ENCODE measurements around the gene PRR5.

Gene PRR5

DNA sequence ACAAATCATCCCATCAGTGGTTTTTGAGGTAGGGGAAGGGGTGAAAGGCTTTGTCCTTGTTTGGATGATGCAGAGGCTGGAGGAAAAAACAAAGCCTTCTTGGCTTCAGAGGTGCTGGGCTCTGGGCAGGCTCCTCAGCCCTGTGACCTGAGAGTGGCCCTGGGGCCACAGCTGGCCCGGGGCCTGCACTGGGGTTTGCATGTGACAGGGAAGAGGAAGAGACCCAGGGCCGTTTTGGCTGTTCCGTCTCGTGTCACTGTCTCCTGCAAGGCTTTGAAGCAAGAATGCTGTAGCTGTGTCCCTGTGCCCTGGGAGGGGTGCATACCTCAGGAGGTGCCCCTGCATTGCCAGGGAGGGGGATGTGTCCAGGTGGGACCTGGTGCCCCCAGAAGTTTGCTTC is 63.0 kb downstream of the PRR5 start:
- TF ChIP-seq, protein P1, sequence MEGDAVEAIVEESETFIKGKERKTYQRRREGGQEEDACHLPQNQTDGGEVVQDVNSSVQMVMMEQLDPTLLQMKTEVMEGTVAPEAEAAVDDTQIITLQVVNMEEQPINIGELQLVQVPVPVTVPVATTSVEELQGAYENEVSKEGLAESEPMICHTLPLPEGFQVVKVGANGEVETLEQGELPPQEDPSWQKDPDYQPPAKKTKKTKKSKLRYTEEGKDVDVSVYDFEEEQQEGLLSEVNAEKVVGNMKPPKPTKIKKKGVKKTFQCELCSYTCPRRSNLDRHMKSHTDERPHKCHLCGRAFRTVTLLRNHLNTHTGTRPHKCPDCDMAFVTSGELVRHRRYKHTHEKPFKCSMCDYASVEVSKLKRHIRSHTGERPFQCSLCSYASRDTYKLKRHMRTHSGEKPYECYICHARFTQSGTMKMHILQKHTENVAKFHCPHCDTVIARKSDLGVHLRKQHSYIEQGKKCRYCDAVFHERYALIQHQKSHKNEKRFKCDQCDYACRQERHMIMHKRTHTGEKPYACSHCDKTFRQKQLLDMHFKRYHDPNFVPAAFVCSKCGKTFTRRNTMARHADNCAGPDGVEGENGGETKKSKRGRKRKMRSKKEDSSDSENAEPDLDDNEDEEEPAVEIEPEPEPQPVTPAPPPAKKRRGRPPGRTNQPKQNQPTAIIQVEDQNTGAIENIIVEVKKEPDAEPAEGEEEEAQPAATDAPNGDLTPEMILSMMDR (IDR thresholded peaks at IDR 0.05; ENCODE audit: low read depth, low read length, missing control alignments): no peak
- Histone ChIP-seq H3K4me3 (ENCODE audit: low read depth, low read length) (no peak overlapping the region), H3K27ac (no peak overlapping the region), H3K36me3 (replicated peaks) (no peaks in the 10 kb centered on the region), H3K27me3 (replicated peaks) (no peaks in the 10 kb centered on the region)
- no peak for DNase-seq
- in situ Hi-C loops (cut with HindIII; ENCODE audit: low pct_ligation_motif_present, low sequenced_read_pairs): no loop called here

DNA sequence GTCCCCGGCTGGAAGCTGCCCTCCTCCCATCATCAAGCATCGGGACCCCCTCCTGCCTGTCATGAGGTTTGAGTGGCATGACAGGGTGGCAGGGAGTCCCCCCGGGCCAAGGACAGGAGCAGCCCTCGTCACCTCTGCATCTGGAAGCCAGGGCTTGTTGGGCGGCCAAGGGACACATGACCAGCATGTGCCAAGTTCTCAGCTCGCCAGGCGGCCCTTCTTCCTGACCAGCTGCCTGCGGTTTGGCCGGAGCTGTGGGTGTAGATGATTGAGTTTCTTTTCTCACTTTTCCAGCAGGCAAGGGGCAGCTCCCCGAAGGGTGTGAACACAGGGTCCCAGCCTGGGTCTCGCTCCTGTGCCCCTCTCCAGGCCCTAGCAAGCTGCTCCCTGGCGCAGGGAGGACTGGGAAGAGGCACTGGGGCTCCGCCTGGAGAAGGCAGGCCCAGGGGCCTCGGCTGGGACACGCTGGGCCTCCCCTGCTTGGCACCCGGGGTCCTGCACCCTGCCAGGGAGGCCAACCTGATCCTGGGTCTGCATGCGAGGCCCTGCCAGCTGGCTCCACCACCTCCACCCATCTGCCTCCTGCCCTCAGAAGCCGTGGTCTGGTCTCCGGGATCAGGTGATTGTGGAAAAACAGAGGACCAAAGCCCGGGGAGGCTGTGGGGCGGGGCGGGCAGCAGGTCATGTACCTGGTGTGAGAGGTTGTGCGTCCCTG is 63.7 kb downstream of the PRR5 start:
- no peak overlapping the region for H3K27ac ChIP-seq
- DNase-seq: no peak
- H3K36me3 ChIP-seq (replicated peaks): no peaks in the 10 kb centered on the region
- H3K27me3 ChIP-seq (replicated peaks): no peaks in the 10 kb centered on the region
- TF ChIP-seq, protein P1 (IDR thresholded peaks at IDR 0.05; ENCODE audit: low read depth, low read length, missing control alignments): no peak
- in situ Hi-C loops (cut with HindIII; ENCODE audit: low pct_ligation_motif_present, low sequenced_read_pairs): no loop called here
- no peak overlapping the region for H3K4me3 ChIP-seq (ENCODE audit: low read depth, low read length)

DNA sequence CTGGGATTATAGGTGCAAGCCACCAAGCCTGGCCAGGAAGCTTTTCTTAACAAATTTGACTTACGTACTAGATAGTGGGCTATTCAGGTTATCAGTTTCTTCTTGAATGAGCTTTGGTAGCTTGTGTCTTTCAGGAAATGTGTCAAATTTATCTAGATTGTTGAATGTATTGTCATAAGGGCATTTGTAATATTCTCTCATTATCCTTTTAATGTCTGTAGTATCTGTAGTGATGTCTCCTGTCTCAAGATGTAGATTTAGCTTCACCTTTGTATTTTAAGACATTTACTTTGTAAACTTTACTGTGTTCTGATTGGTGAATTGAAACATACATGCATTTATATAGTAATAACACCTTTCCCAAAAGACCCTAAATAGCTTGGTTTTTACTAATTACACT is 71.1 kb downstream of the PRR5 start:
- no peak for DNase-seq
- in situ Hi-C loops (cut with HindIII; ENCODE audit: low pct_ligation_motif_present, low sequenced_read_pairs): no loop called here
- no peaks in the 10 kb centered on the region for H3K36me3 ChIP-seq (replicated peaks)
- no peak overlapping the region for H3K4me3 ChIP-seq (ENCODE audit: low read depth, low read length)
- no peak overlapping the region for H3K27ac ChIP-seq
- TF ChIP-seq, protein P1 (IDR thresholded peaks at IDR 0.05; ENCODE audit: low read depth, low read length, missing control alignments): no peak
- H3K27me3 ChIP-seq (replicated peaks): no peaks in the 10 kb centered on the region

DNA sequence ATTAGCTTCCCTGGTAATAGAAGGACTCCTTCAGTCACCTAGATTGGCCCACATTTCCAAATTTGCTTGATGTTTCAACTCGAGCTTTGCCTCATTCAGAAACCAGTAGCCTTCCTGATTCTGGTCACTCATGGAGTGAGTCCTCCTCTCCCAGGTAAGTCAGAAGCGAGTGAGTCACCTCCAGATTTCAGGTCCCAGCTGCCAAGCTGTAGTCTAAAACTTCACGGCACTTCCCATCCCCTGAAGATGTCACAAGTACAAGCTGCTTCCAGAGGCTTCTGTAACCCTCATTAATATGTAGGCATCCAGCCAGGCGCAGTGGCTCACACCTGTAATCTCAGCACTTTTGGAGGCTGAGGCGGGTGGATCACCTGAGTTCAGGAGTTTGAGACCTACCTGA is 73.9 kb downstream of the PRR5 start:
- Histone ChIP-seq H3K36me3 (replicated peaks) (no peaks in the 10 kb centered on the region), H3K27ac (no peak overlapping the region), H3K4me3 (ENCODE audit: low read depth, low read length) (no peak overlapping the region), H3K27me3 (replicated peaks) (no peaks in the 10 kb centered on the region)
- in situ Hi-C loops (cut with HindIII; ENCODE audit: low pct_ligation_motif_present, low sequenced_read_pairs): no loop called here
- no peak for DNase-seq
- TF ChIP-seq, protein P1 (IDR thresholded peaks at IDR 0.05; ENCODE audit: low read depth, low read length, missing control alignments): no peak

DNA sequence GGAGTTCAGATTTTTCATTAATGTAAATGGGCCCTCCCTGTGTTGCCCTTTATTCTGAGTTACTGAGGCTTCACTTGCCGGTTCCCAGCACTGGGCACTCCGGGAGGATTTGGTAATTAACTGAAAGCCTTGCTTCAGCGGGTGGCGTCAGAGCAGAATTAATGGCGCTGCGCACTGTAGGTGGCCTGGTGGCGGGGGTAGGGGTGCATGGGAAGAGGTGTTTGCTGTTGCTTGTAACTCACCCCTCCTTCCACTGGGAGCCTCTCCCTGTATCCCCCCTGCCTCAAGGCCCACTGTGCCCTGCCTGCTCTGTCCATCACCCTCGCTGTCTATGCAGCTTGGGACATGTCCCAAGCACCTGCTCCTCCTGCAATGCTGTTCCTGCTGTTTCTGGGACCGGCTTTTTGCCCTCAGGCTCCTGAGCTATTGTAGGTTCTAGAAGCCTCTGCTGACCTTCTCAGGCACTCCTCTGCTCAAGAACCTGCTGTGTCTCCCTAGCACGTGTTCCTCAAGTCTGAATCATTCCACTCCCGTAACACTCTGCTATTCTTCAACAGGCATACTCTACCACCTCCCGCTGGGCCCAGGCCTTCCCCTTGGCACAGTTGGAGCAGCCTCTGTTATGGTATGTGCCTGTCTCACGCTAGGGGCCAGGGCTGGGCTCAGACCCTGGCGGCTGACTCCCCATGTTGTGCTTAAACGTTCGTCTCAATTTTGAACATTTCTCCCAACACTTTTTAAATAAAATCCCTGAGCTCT is 74.8 kb downstream of the PRR5 start:
- Histone ChIP-seq H3K27me3 (replicated peaks) (no peaks in the 10 kb centered on the region), H3K4me3 (ENCODE audit: low read depth, low read length) (no peak overlapping the region), H3K36me3 (replicated peaks) (no peaks in the 10 kb centered on the region), H3K27ac (no peak overlapping the region)
- no peak for DNase-seq
- TF ChIP-seq, protein P1 (IDR thresholded peaks at IDR 0.05; ENCODE audit: low read depth, low read length, missing control alignments): no peak
- in situ Hi-C loops (cut with HindIII; ENCODE audit: low pct_ligation_motif_present, low sequenced_read_pairs): no loop called here
